NB4 (cell line): ENCODE results near the gene KLHDC9.

ENCODE experiments used
- MAX ChIP-seq: IDR thresholded peaks from 2 replicates; pipeline ENCODE4 v1.6.1; 2011; ENCODE audit warnings: low read depth, low read length
- POLR2A ChIP-seq: IDR thresholded peaks from 2 replicates; pipeline ENCODE4 v1.6.1; 2011; ENCODE audit warnings: mild to moderate bottlenecking; ENCODE audit not compliant: insufficient read length; ENCODE audit errors: extremely low read depth
- TF ChIP-seq, protein P1 (sequence below): IDR thresholded peaks from one replicate; pipeline ENCODE4 v1.5.1; 2012; ENCODE audit warnings: low read depth, low read length

DNA sequence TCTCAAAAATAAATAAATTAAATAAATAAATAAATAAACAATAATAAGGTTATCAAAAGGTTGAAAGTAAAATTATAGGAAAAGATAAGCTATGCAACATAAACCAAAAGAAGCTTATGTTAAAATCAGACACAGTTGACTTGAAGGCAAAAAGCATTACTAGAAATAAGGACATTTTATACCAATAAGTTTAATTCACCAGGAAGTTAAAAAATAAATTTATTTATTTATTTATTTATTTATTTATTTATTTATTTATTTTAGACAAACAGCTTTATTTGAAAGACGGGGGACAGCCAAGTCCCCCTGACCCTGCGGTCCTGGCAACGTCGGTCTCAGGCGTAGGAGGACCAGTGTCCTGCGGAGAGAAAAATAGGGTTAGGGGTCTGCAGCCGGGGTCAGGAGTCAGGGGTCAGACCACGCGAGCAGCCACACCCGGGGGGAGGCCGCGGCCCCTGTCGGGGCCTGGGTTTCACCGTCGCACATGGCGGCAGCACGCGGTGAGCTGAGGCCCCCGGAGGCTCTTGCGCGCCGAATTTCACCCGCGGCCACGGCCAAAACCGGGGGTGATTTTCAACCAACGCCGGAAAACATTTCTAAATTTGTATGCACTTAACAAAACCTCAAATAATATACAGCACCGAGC is 42.7 kb downstream of the KLHDC9 start:
- TF ChIP-seq, protein P1, sequence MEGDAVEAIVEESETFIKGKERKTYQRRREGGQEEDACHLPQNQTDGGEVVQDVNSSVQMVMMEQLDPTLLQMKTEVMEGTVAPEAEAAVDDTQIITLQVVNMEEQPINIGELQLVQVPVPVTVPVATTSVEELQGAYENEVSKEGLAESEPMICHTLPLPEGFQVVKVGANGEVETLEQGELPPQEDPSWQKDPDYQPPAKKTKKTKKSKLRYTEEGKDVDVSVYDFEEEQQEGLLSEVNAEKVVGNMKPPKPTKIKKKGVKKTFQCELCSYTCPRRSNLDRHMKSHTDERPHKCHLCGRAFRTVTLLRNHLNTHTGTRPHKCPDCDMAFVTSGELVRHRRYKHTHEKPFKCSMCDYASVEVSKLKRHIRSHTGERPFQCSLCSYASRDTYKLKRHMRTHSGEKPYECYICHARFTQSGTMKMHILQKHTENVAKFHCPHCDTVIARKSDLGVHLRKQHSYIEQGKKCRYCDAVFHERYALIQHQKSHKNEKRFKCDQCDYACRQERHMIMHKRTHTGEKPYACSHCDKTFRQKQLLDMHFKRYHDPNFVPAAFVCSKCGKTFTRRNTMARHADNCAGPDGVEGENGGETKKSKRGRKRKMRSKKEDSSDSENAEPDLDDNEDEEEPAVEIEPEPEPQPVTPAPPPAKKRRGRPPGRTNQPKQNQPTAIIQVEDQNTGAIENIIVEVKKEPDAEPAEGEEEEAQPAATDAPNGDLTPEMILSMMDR = no peak
- no peak for TF ChIP-seq POLR2A
- no peak for TF ChIP-seq MAX
